Natural killer cell (primary cell): ENCODE measurements around the gene GALNT17. TPM values are rescaled to one million over a fixed set of nuclear protein-coding genes. Genes with fewer than 3 reads are reported as not detected.
A peak's percentile ranks its signal among the peaks of the same experiment; 100 is the strongest.

Source experiments
- ATAC-seq, 3 donors: fragments of 150-1000 bp in 2 of 3; fragments of 200-7000 bp in 1 of 3; cut with Tn5 transposase; 1 replicate in 1 of 3; 2 replicates in 2 of 3; pipeline ENCODE4 v1.10.0; 2021; ENCODE audit warnings: mild to moderate bottlenecking in 2 of 3, moderate library complexity in 2 of 3
- DNase-seq, 2 donors: peaks; one replicate each; pipeline versions ENCODE4 v3.0.0 to v3.0.0-alpha.2; 2013 to 2021; ENCODE audit warnings: mixed read lengths in 1 of 2
- H3K27ac ChIP-seq: one replicate; pipeline ENCODE4 v1.5.1; 2013; ENCODE audit warnings: mild to moderate bottlenecking, low read length
- H3K27me3 ChIP-seq: one replicate; pipeline ENCODE4 v1.6.1; 2013; ENCODE audit warnings: low read length; ENCODE audit not compliant: control insufficient read depth, insufficient read depth
- H3K36me3 ChIP-seq: one replicate; pipeline ENCODE4 v1.6.1; 2013; ENCODE audit warnings: low read length; ENCODE audit not compliant: control insufficient read depth, insufficient read depth
- H3K4me1 ChIP-seq: one replicate; pipeline ENCODE4 v1.6.1; 2013; ENCODE audit warnings: low read length; ENCODE audit not compliant: control insufficient read depth, insufficient read depth
- H3K4me3 ChIP-seq: one replicate; pipeline ENCODE4 v1.5.1; 2013; ENCODE audit warnings: low read length
- H3K9me3 ChIP-seq: one replicate; pipeline ENCODE4 v1.6.1; 2013; ENCODE audit warnings: low read length; ENCODE audit not compliant: control insufficient read depth, insufficient read depth
- H3K27ac Mint-ChIP-seq, 2 donors: one replicate each; pipeline ENCODE4 v1.8.0; 2022; ENCODE audit warnings: mild to moderate bottlenecking in 2 of 2, mixed read lengths in 2 of 2, moderate library complexity in 1 of 2
- H3K27me3 Mint-ChIP-seq, 2 donors: one replicate each; pipeline ENCODE4 v1.8.0; 2022; ENCODE audit warnings: low read depth in 2 of 2, mixed read lengths in 2 of 2
- H3K36me3 Mint-ChIP-seq: one replicate; pipeline ENCODE4 v1.8.0; 2022; ENCODE audit warnings: mixed read lengths
- H3K4me1 Mint-ChIP-seq, 2 donors: one replicate each; pipeline ENCODE4 v1.8.0; 2022; ENCODE audit warnings: mixed read lengths in 2 of 2
- H3K4me3 Mint-ChIP-seq: one replicate; pipeline ENCODE4 v1.8.0; 2022; ENCODE audit warnings: mild to moderate bottlenecking, moderate library complexity, mixed read lengths
- H3K9me3 Mint-ChIP-seq, 2 donors: one replicate each; pipeline ENCODE4 v1.8.0; 2022; ENCODE audit warnings: mixed read lengths in 2 of 2
- CTCF ChIP-seq: fragments of 200-600 bp; IDR thresholded peaks from one replicate; pipeline ENCODE4 v1.8.0; 2022; ENCODE audit warnings: antibody characterized with exemption
- WGBS: methylation state at CpG from one replicate; pipeline ENCODE4 v1.1.7; 2013; ENCODE audit warnings: missing lambda C conversion rate; ENCODE audit not compliant: insufficient coverage; 5-methylcytosine and 5-hydroxymethylcytosine counted together
- intact Hi-C: fragments of 100-400 bp; cut with micrococcal nuclease; formaldehyde crosslinking; loops from one replicate; pipeline ENCODE4 v1.14.2; 2022
- total RNA-seq, 4 donors: library from RNA; stranded (reverse); fragments of 120-200 nt in 1 of 4; gene quantifications; one replicate each; pipeline versions ENCODE4 v1.2.3 to v1.2.4, GENCODE V29; 2013 to 2022

The GALNT17 gene
- total RNA-seq, 3 donors from 2014 or later (not counting 1 experiment from before 2014, with no cell fraction given): not detected

- no peak for DNase-seq
- Mint-ChIP-seq H3K4me3 (no peak overlapping the region), H3K27ac (no peak overlapping the region), H3K4me1 (no peaks in the 10 kb centered on the region), H3K36me3 (no peaks in the 10 kb centered on the region), H3K9me3 (no peaks in the 10 kb centered on the region), H3K27me3 (peaks cover 5 to 7% of the 10 kb centered on the region in 2 donors)
- no peaks in the 10 kb centered on the region for H3K36me3 ChIP-seq
- H3K27ac ChIP-seq: no peak overlapping the region
- TF ChIP-seq CTCF: no peak
- no peak for ATAC-seq
- no peak overlapping the region for H3K4me3 ChIP-seq
- intact Hi-C loops: no loop called here
- no peaks in the 10 kb centered on the region for H3K9me3 ChIP-seq
- H3K4me1 ChIP-seq: no peaks in the 10 kb centered on the region
- WGBS: 100% methylated on average over 1 of the region's 1 CpG
- H3K27me3 ChIP-seq: no peaks in the 10 kb centered on the region
These were observed 595.4 kb downstream of the GALNT17 start for GRCh38 chr7:71727347-71727746.

- DNase-seq: no peak
- Histone ChIP-seq H3K27me3 (no peaks in the 10 kb centered on the region), H3K27ac (no peak overlapping the region), H3K4me1 (peaks cover 4% of the 10 kb centered on the region), H3K9me3 (no peaks in the 10 kb centered on the region), H3K4me3 (no peak overlapping the region), H3K36me3 (no peaks in the 10 kb centered on the region)
- no peak overlapping the region for H3K4me3 Mint-ChIP-seq
- H3K36me3 Mint-ChIP-seq: no peaks in the 10 kb centered on the region
- peaks cover 0 to 6% of the 10 kb centered on the region in 2 donors for H3K4me1 Mint-ChIP-seq
- H3K27ac Mint-ChIP-seq: no peak overlapping the region
- H3K27me3 Mint-ChIP-seq: peaks cover 0 to 3% of the 10 kb centered on the region in 2 donors
- intact Hi-C loops: loop anchor here (10.0 kb wide), 1 partner anchor 877 kb away; no protein-coding TSS in a partner anchor
- H3K9me3 Mint-ChIP-seq: no peaks in the 10 kb centered on the region
- TF ChIP-seq CTCF: no peak
- ATAC-seq: no peak
- 90% methylated on average over 9 of the region's 9 CpGs for WGBS
These were observed 599.8 kb downstream of the GALNT17 start for GRCh38 chr7:71731740-71732139.

- Histone ChIP-seq H3K27ac (no peak overlapping the region), H3K27me3 (no peaks in the 10 kb centered on the region), H3K4me1 (peaks cover 4% of the 10 kb centered on the region), H3K9me3 (no peaks in the 10 kb centered on the region), H3K36me3 (no peaks in the 10 kb centered on the region), H3K4me3 (no peak overlapping the region)
- intact Hi-C loops: loop anchor here (1.0 to 10.0 kb wide), 2 partner anchors 878 to 904 kb away; no protein-coding TSS in a partner anchor
- ATAC-seq: peak in 2 of 3 donors; percentile 54 to 63
- Mint-ChIP-seq H3K9me3 (no peaks in the 10 kb centered on the region), H3K27me3 (peaks cover 0 to 3% of the 10 kb centered on the region in 2 donors), H3K4me3 (no peak overlapping the region), H3K27ac (no peak overlapping the region), H3K4me1 (peaks cover 0 to 6% of the 10 kb centered on the region in 2 donors), H3K36me3 (no peaks in the 10 kb centered on the region)
- peak; percentile 65 for TF ChIP-seq CTCF
- peak; percentile 42 to 72 for DNase-seq
- 8% methylated on average over 29 of the region's 29 CpGs for WGBS
These were observed 601.3 kb downstream of the GALNT17 start for GRCh38 chr7:71733107-71733870.
